Activated CD8-positive, alpha-beta memory T cell treated with anti-CD3 and anti-CD28 coated beads for 36 hours (primary cell): ENCODE data around the gene PRDX5. TPM values are rescaled to one million over a fixed set of nuclear protein-coding genes. Genes with fewer than 3 reads are reported as not detected.

Source experiments
- CTCF ChIA-PET: fragments of 350-600 bp; sonication (Branson Sonifier 250); formaldehyde crosslinking; loops from one replicate; lab custom pipeline; 2021; ENCODE audit warnings: antibody characterized with exemption; lab: Charles Lee
- POLR2A ChIA-PET: fragments of 350-600 bp; sonication (Branson Sonifier 250); formaldehyde crosslinking; loops from one replicate; lab custom pipeline; 2021; ENCODE audit warnings: antibody characterized with exemption; lab: Charles Lee
- total RNA-seq, 2 experiments: library from RNA; stranded (reverse); gene quantifications; one replicate each; pipeline ENCODE4 v1.2.3, GENCODE V29; 2021

Gene PRDX5
- total RNA-seq, 2 experiments from 2014 or later = 133 to 138 TPM

DNA sequence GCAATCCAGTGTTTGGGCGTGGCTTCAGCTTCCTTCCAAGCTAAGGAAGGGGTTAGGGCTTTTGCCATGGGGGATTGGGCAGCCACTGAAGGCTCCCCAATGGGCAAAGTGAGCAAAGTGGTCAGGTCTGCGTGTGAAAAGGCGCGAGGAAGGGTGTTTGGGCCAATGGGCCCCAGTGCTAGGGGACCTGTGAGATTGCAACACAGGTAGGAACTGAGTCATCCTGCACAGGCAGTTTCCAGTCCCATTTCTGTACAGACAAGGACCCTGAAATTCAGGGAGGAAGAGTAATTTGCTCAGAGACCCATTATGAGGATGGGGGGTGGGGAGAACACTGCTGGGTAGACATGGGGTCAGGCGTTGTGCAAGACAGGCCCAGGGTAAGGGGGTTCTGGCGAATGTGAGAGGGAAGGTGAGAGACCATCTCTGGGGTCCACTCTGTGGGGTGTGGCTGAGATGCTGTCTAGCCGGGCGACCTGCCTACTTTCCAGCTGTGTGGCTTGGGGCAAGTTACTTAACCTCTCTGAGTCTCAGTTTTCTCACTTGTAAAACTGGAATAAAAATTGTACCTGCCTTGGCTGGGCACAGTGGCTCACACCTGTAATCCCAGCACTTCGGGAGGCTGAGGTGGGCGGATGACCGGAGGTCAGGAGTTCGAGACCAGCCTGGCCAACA is 29.4 kb downstream of the PRDX5 start:
- CTCF ChIA-PET = interaction anchor here (0.7 kb wide), 1 partner anchor 59 kb away, joined by 3 read pairs; no protein-coding TSS in a partner anchor
- POLR2A ChIA-PET = no interaction called here

DNA sequence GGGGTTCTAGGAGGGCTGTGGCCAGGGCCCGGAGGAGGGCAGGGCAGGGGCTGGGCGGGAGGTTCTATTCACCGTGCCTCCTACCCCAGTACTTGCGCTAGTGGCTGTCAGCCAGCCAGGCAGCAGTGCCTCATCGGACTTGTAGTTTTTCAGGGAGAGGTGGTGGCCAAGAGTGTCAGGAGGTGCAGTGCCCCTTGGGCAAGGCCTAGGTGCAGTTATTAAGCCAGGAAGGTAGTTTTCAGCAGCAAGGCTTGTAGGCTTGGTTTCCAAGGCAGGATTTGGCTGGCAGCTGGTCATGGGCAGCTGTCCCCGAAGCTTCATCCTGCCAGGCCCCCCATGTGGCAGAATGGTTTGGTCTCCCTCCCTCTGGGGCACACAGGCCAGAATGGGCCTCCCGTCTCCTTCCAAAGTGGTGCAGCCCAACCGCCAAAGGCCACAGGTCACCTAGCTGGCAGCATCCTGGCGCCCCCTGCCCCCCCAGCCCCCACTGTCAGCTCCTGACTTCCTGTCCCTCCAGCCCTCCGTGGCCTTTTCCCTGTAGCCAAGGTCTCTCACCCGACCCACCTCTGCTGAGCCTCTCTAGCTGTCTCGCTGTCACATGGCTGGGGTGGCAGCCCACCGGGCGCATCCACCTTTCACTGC is 30.6 kb downstream of the PRDX5 start:
- ChIA-PET CTCF (interaction anchor here (0.7 to 1.9 kb wide), 3 partner anchors 9 to 58 kb away, joined by 3 to 5 read pairs (median 3); partner anchors contain the start of gene PRDX5), POLR2A (interaction anchor here (0.6 to 1.4 kb wide), 3 partner anchors 9 to 83 kb away, joined by 3 to 6 read pairs (median 3); no protein-coding TSS in a partner anchor)

DNA sequence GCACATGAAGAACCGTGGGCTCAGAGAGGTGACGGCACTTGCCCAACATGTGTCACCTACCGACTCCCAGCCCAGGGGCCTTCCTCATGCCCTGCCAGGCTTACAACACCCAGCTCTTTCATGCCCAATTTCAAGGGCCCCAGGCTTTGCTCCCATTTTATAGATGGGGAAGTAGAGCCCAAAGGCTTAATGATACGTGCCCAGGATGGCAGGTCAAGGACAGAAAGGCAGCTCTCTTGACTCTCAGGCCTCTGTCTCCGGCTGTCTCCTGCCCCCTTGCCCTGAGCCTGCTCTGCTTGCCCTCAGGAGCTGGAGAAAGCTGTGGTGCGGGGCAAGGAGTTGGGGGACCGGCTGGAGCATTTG is 31.1 kb downstream of the PRDX5 start:
- ChIA-PET POLR2A (interaction anchor here (1.0 to 1.4 kb wide), 2 partner anchors 9 to 17 kb away, joined by 3 to 6 read pairs; no protein-coding TSS in a partner anchor), CTCF (interaction anchor here (1.1 to 1.9 kb wide), 2 partner anchors 8 to 31 kb away, joined by 3 to 5 read pairs; partner anchors contain the start of gene PRDX5)

DNA sequence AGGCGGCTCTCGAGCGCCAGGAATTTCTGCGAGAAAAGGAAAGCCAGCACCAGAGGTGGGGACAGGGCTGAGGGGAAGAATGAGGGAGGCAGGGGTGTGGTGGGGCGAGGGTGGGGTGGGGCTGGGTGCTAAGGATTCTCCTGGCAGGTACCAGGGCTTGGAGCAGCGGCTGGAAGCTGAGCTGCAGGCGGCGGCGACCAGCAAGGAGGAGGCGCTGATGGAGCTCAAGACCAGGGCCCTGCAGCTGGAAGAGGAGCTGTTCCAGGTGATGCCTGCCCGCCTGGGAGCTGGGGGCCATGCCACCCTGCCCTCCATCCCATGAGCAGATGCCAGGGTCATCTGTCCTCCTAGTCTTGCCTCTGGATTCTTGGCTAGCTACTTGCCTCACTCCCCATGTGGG is 31.5 kb downstream of the PRDX5 start:
- POLR2A ChIA-PET = interaction anchor here (1.4 kb wide), 1 partner anchor 18 kb away, joined by 6 read pairs; no protein-coding TSS in a partner anchor
- CTCF ChIA-PET = interaction anchor here (0.9 to 1.9 kb wide), 3 partner anchors 8 to 31 kb away, joined by 3 to 5 read pairs (median 3); partner anchors contain the start of gene PRDX5

DNA sequence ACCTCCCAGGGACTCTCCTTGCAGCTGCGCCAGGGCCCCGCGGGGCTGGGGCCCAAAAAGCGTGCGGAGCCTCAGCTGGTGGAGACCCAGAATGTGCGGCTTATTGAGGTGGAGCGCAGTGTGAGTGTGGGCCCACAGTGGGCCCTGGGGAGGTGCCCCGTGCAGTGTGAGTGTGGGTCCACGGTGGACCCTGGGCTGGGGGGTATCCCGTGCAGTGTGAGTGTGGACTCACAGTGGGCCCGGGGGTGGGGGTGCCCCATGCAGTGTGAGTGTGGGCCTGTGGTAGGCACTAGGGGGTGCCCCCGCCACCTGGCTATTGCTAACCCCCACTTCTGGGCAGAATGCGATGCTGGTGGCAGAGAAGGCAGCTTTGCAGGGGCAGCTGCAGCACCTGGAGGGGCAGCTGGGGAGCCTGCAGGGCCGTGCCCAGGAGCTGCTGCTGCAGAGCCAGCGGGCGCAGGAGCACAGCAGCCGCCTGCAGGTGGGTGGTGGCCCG is 33.3 kb downstream of the PRDX5 start:
- CTCF ChIA-PET = no interaction called here
- POLR2A ChIA-PET = no interaction called here

DNA sequence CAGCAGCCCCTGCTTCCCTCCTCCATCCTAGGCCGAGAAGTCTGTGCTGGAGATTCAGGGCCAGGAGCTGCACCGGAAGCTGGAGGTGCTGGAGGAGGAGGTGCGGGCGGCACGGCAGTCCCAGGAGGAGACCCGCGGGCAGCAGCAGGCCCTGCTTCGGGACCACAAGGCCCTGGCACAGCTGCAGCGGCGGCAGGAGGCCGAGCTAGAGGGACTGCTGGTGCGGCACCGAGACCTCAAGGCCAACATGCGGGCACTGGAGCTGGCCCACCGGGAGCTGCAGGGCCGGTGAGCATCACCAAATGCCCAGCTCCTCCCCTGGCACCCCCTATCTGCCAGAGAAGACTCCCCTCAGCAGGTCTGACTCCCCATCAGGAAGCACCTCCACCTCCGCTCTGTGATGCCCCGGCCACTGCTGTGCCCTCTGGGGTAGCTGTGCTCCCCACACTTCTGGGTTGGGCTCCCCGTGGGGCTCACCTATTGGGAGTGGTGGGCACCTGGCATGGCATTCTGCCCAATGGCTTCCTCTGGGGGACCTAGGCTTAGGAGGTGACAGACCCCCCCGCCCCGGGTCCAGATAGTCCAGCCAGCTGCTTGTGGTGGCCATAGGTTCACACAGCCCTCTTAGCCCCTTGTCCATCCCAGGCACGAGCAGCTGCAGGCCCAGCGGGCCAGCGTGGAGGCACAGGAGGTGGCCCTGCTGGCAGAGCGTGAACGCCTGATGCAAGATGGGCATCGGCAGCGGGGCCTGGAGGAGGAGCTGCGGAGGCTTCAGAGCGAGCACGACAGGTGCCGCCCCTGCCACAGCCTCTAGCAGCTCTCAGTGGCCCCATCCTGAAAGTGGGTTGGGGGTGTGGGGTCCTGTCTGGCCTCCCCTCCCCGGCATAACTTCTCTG is 34.4 kb downstream of the PRDX5 start:
- ChIA-PET POLR2A (no interaction called here), CTCF (no interaction called here)

- POLR2A ChIA-PET = interaction anchor here (0.9 kb wide), 1 partner anchor 13 kb away, joined by 3 read pairs; the partner anchor contains the start of gene CCDC88B
- CTCF ChIA-PET = interaction anchor here (1.1 kb wide), 2 partner anchors 11 to 36 kb away, joined by 3 to 4 read pairs; partner anchors contain the start of genes PRDX5 and TRMT112
Measured at GRCh38 chr11:64352995-64353714, 35.2 kb downstream of the PRDX5 start.

- CTCF ChIA-PET = interaction anchor here (0.8 to 1.3 kb wide), 4 partner anchors 10 to 36 kb away, joined by 3 to 4 read pairs (median 4); partner anchors contain the start of genes CCDC88B, PRDX5 and TRMT112
- POLR2A ChIA-PET = interaction anchor here (0.6 to 0.9 kb wide), 2 partner anchors 13 to 35 kb away, joined by 3 read pairs; partner anchors contain the start of gene CCDC88B
Measured at GRCh38 chr11:64353715-64354506, 36.0 kb downstream of the PRDX5 start.

GRCh38 chr11:64355078-64355940 is 37.4 kb downstream of the PRDX5 start:
- CTCF ChIA-PET = interaction anchor here (0.7 to 1.3 kb wide), 4 partner anchors 12 to 23 kb away, joined by 3 to 5 read pairs (median 4); partner anchors contain the start of gene CCDC88B
- POLR2A ChIA-PET = interaction anchor here (1.0 kb wide), 1 partner anchor 37 kb away, joined by 9 read pairs; the partner anchor contains the start of gene PRDX5

DNA sequence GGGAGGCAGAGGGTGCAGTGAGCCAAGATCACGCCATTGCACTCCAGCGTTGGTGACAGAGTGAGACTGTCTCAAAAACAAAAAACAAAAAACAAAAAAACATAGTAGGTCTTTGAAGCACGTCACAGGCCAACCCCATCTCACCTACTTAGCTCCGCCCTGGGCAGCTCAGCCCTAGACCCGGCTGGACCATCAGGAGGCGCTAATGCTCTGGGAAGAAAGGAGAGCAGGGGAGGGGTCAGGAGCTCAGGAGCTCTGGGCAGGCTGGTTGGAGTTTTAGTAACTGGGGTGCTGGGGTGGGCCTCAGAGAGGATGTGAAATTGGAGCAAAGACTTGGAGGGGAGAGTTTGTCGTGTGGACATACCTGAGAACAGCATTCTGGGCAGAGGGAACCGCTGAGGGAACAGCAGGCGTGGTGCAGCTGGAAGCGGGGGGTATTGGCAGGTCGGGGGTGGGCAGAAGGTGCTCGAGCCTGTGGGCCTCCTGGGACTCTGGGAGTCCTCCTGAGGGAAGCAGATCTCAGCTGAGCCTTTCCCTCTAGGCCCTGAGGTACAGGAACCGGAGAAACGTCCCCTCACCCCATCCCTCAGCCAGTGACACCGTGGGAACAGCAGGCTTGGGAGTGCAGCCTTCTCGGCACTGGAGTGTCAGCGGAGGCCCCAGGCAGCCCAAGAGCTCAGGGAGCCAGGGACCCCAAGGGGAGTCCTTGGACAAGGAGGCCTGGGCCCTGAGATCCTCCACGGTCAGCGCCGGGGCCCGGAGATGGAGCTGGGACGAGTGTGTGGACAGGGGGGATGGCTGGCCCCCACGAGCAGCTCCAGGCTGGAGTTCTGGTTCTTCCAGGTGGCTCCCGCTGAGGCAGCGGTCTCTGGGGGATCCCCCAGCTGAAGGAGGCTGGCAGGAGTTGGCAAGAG is 38.8 kb downstream of the PRDX5 start:
- ChIA-PET POLR2A (interaction anchor here (0.5 to 1.4 kb wide), 3 partner anchors 8 to 549 kb away, joined by 3 to 5 read pairs (median 3); no protein-coding TSS in a partner anchor), CTCF (interaction anchor here (0.6 to 2.4 kb wide), 8 partner anchors 8 to 332 kb away, joined by 3 to 10 read pairs (median 4); partner anchors contain the start of genes PRDX5 and TRMT112)

DNA sequence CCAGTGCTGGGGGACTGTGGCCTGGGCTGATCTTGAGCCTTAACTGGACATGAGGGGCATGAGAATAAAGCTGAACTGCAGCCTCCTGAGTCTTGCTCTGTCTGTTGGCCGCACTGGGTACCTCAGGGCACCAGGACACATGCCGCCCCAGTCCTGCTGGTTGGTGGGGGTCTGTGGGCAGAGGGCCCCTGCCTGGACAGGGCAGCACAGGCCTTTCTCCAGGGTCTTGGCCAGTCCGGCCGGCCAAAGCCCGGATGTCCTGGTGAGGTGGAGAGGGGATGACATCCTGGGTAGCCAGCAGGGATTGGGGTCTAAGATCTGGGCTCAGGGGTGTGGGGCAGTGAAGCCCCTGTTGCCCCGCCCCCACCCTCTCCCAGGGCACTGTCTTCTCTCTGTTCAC is 39.5 kb downstream of the PRDX5 start:
- POLR2A ChIA-PET = interaction anchor here (1.4 kb wide), 1 partner anchor 9 kb away, joined by 3 read pairs; no protein-coding TSS in a partner anchor
- CTCF ChIA-PET = interaction anchor here (0.9 to 2.4 kb wide), 7 partner anchors 9 to 331 kb away, joined by 3 to 10 read pairs (median 4); partner anchors contain the start of genes PRDX5 and TRMT112

GRCh38 chr11:64357904-64358535 is 40.1 kb downstream of the PRDX5 start:
- ChIA-PET POLR2A (interaction anchor here (1.4 kb wide), 1 partner anchor 10 kb away, joined by 3 read pairs; no protein-coding TSS in a partner anchor), CTCF (interaction anchor here (0.9 to 2.4 kb wide), 5 partner anchors 9 to 331 kb away, joined by 3 to 10 read pairs (median 4); partner anchors contain the start of gene STIP1)

DNA sequence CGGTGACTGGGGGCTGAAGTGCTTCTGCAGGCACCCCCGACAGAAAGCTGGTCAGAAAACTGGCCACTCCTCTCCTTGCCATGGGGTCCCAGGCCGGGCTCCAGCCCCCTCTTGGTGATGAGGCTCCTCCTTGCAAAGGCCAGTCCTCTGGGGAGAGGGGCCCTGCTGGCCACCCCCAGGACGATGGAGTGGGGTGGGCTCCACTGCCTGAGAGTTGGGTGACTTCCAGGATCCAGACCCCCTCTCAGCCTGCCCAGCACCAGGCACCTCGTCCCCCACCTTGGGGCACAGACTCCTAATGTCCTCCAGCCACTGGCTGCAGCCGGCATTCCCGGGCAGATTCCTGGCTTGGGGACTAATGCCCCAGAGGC is 40.6 kb downstream of the PRDX5 start:
- ChIA-PET POLR2A (interaction anchor here (1.4 kb wide), 1 partner anchor 10 kb away, joined by 3 read pairs; no protein-coding TSS in a partner anchor), CTCF (interaction anchor here (0.9 to 2.4 kb wide), 5 partner anchors 10 to 173 kb away, joined by 3 to 10 read pairs (median 4); partner anchors contain the start of gene STIP1)
